ENCODE measurements around the gene CAPZA1.

The CAPZA1 gene

GRCh38 chr1:112693821-112694220, 74.2 kb downstream of the CAPZA1 start:
- no peak for TF ChIP-seq CTCF (IDR thresholded peaks at IDR 0.05; ENCODE audit: low read depth, low read length, missing control alignments)
- H3K4me3 ChIP-seq (ENCODE audit: low read depth, low read length), result no peak overlapping the region

GRCh38 chr1:112694363-112694929, 74.8 kb downstream of the CAPZA1 start:
- no peak overlapping the region for H3K4me3 ChIP-seq (ENCODE audit: low read depth, low read length)
- TF ChIP-seq CTCF (IDR thresholded peaks at IDR 0.05; ENCODE audit: low read depth, low read length, missing control alignments), result no peak
- no peak for DNase-seq (ENCODE audit: low read depth)

More at GRCh38 chr1:112693821-112694220, 74.2 kb downstream of the CAPZA1 start:
- DNase-seq (ENCODE audit: low read depth), result no peak

GRCh38 chr1:112695276-112695675, 75.6 kb downstream of the CAPZA1 start:
- TF ChIP-seq CTCF (IDR thresholded peaks at IDR 0.05; ENCODE audit: low read depth, low read length, missing control alignments), result no peak
- no peak overlapping the region for H3K4me3 ChIP-seq (ENCODE audit: low read depth, low read length)
- DNase-seq (ENCODE audit: low read depth), result no peak

- no peak for DNase-seq (ENCODE audit: low read depth)
- H3K4me3 ChIP-seq (ENCODE audit: low read depth, low read length), result no peak overlapping the region
Measured at GRCh38 chr1:112696578-112697314, 77.1 kb downstream of the CAPZA1 start.

GRCh38 chr1:112697781-112698201, 78.2 kb downstream of the CAPZA1 start:
- no peak for DNase-seq (ENCODE audit: low read depth)
- no peak overlapping the region for H3K4me3 ChIP-seq (ENCODE audit: low read depth, low read length)
- TF ChIP-seq CTCF (IDR thresholded peaks at IDR 0.05; ENCODE audit: low read depth, low read length, missing control alignments), result no peak

More at GRCh38 chr1:112696578-112697314, 77.1 kb downstream of the CAPZA1 start:
- no peak for TF ChIP-seq CTCF (IDR thresholded peaks at IDR 0.05; ENCODE audit: low read depth, low read length, missing control alignments)

GRCh38 chr1:112698366-112699310, 79.0 kb downstream of the CAPZA1 start:
- DNase-seq (ENCODE audit: low read depth), result no peak

More at GRCh38 chr1:112698366-112699310, 79.0 kb downstream of the CAPZA1 start:
- no peak overlapping the region for H3K4me3 ChIP-seq (ENCODE audit: low read depth, low read length)
- no peak for TF ChIP-seq CTCF (IDR thresholded peaks at IDR 0.05; ENCODE audit: low read depth, low read length, missing control alignments)
